ENCODE measurements around the gene ASB18.

The ASB18 gene

DNA sequence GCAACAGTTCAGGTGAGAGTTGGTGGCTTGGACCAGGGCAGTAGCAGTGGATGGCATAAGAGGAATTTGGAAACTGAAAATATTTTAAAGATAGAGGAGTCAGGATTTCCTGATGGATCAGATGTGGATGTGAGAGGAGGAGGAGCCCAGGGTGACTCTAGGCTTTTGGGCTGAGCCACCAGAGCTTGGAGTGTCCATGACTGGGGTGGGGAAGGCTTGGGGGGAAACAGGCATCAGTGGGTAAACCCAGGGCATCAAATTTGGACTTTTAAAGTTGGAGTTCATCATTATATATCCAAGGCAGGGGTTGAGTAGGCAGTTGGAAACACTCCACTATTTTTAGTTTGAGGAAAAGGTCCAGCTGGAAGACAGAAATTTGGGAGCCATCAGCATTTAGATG is 27.3 kb upstream of the ASB18 start (continued):
- TF ChIP-seq, protein P1, sequence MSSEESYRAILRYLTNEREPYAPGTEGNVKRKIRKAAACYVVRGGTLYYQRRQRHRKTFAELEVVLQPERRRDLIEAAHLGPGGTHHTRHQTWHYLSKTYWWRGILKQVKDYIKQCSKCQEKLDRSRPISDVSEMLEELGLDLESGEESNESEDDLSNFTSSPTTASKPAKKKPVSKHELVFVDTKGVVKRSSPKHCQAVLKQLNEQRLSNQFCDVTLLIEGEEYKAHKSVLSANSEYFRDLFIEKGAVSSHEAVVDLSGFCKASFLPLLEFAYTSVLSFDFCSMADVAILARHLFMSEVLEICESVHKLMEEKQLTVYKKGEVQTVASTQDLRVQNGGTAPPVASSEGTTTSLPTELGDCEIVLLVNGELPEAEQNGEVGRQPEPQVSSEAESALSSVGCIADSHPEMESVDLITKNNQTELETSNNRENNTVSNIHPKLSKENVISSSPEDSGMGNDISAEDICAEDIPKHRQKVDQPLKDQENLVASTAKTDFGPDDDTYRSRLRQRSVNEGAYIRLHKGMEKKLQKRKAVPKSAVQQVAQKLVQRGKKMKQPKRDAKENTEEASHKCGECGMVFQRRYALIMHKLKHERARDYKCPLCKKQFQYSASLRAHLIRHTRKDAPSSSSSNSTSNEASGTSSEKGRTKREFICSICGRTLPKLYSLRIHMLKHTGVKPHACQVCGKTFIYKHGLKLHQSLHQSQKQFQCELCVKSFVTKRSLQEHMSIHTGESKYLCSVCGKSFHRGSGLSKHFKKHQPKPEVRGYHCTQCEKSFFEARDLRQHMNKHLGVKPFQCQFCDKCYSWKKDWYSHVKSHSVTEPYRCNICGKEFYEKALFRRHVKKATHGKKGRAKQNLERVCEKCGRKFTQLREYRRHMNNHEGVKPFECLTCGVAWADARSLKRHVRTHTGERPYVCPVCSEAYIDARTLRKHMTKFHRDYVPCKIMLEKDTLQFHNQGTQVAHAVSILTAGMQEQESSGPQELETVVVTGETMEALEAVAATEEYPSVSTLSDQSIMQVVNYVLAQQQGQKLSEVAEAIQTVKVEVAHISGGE (tag by site-specific recombination; conservative IDR thresholded peaks at IDR 0.05; ENCODE audit: low read depth), result no peak
- TF ChIP-seq ZNF311 (tag by site-specific recombination; IDR thresholded peaks at IDR 0.05; ENCODE audit: borderline replicate concordance) (no peak), ZNF621 (tag by site-specific recombination; IDR thresholded peaks at IDR 0.05) (no peak), ZNF24 (tag by site-specific recombination; IDR thresholded peaks at IDR 0.05) (no peak), ZNF501 (tag by site-specific recombination; IDR thresholded peaks at IDR 0.05) (no peak)

DNA sequence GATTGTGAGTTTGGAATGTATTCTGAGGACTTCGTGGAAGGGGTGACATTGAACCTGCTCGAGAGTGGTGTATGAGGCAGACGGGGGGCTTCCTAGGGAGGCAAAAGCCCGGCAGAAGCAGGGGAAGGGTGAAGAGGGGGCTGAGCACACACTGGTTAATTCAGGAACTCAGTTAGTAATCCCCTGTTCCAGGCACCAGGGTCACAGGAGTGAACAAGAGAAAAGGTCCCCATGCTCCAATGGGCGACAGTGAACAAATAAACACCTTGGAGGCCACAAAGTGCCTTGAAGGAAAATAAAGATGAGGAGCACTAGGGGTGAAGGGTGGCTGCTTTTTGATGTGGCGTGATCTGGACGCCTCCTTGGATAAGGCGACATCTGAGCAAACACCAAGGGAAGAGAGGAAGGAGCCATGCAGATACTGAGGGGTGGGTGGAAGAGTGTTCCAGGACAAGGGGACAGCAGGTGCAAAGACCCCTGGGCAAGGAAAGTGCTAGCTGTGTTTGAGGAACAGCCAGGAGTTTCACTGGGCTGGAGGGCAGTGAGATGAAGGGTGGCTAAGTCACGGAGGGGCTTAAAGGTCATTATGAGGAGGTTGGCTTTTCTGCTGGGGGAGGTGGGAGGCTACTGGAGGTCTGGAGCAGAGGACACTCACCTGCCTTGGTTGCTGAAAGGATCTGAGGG is 26.7 kb upstream of the ASB18 start:
- Histone ChIP-seq H3K9me3 (ENCODE audit: control insufficient read depth, insufficient read depth, low read depth, low read length) (no peaks in the 10 kb centered on the region), H3K4me1 (ENCODE audit: control insufficient read depth, insufficient read depth, low read length) (no peaks in the 10 kb centered on the region), H3K4me3 (ENCODE audit: low read depth, low read length) (no peak overlapping the region), H3K36me3 (ENCODE audit: control insufficient read depth in 2 of 2, insufficient read depth in 1 of 2, low read length in 2 of 2) (no peaks in the 10 kb centered on the region), H3K27ac (ENCODE audit: extremely low read depth, low read depth, low read length) (no peak overlapping the region)
- ChIA-PET POLR2A (no interaction called here), CTCF (no interaction called here)
- TF ChIP-seq ZNF324 (tag by site-specific recombination; IDR thresholded peaks at IDR 0.05), result no peak
- TF ChIP-seq, protein P2, sequence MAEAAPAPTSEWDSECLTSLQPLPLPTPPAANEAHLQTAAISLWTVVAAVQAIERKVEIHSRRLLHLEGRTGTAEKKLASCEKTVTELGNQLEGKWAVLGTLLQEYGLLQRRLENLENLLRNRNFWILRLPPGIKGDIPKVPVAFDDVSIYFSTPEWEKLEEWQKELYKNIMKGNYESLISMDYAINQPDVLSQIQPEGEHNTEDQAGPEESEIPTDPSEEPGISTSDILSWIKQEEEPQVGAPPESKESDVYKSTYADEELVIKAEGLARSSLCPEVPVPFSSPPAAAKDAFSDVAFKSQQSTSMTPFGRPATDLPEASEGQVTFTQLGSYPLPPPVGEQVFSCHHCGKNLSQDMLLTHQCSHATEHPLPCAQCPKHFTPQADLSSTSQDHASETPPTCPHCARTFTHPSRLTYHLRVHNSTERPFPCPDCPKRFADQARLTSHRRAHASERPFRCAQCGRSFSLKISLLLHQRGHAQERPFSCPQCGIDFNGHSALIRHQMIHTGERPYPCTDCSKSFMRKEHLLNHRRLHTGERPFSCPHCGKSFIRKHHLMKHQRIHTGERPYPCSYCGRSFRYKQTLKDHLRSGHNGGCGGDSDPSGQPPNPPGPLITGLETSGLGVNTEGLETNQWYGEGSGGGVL (tag by site-specific recombination; IDR thresholded peaks at IDR 0.05), result no peak
- TF ChIP-seq ZNF549 (tag by site-specific recombination; IDR thresholded peaks at IDR 0.05), result no peak
- TF ChIP-seq, protein P3, sequence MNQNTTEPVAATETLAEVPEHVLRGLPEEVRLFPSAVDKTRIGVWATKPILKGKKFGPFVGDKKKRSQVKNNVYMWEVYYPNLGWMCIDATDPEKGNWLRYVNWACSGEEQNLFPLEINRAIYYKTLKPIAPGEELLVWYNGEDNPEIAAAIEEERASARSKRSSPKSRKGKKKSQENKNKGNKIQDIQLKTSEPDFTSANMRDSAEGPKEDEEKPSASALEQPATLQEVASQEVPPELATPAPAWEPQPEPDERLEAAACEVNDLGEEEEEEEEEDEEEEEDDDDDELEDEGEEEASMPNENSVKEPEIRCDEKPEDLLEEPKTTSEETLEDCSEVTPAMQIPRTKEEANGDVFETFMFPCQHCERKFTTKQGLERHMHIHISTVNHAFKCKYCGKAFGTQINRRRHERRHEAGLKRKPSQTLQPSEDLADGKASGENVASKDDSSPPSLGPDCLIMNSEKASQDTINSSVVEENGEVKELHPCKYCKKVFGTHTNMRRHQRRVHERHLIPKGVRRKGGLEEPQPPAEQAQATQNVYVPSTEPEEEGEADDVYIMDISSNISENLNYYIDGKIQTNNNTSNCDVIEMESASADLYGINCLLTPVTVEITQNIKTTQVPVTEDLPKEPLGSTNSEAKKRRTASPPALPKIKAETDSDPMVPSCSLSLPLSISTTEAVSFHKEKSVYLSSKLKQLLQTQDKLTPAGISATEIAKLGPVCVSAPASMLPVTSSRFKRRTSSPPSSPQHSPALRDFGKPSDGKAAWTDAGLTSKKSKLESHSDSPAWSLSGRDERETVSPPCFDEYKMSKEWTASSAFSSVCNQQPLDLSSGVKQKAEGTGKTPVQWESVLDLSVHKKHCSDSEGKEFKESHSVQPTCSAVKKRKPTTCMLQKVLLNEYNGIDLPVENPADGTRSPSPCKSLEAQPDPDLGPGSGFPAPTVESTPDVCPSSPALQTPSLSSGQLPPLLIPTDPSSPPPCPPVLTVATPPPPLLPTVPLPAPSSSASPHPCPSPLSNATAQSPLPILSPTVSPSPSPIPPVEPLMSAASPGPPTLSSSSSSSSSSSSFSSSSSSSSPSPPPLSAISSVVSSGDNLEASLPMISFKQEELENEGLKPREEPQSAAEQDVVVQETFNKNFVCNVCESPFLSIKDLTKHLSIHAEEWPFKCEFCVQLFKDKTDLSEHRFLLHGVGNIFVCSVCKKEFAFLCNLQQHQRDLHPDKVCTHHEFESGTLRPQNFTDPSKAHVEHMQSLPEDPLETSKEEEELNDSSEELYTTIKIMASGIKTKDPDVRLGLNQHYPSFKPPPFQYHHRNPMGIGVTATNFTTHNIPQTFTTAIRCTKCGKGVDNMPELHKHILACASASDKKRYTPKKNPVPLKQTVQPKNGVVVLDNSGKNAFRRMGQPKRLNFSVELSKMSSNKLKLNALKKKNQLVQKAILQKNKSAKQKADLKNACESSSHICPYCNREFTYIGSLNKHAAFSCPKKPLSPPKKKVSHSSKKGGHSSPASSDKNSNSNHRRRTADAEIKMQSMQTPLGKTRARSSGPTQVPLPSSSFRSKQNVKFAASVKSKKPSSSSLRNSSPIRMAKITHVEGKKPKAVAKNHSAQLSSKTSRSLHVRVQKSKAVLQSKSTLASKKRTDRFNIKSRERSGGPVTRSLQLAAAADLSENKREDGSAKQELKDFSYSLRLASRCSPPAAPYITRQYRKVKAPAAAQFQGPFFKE (tag by site-specific recombination; IDR thresholded peaks at IDR 0.05; ENCODE audit: borderline replicate concordance), result no peak
- TF ChIP-seq, protein P4, sequence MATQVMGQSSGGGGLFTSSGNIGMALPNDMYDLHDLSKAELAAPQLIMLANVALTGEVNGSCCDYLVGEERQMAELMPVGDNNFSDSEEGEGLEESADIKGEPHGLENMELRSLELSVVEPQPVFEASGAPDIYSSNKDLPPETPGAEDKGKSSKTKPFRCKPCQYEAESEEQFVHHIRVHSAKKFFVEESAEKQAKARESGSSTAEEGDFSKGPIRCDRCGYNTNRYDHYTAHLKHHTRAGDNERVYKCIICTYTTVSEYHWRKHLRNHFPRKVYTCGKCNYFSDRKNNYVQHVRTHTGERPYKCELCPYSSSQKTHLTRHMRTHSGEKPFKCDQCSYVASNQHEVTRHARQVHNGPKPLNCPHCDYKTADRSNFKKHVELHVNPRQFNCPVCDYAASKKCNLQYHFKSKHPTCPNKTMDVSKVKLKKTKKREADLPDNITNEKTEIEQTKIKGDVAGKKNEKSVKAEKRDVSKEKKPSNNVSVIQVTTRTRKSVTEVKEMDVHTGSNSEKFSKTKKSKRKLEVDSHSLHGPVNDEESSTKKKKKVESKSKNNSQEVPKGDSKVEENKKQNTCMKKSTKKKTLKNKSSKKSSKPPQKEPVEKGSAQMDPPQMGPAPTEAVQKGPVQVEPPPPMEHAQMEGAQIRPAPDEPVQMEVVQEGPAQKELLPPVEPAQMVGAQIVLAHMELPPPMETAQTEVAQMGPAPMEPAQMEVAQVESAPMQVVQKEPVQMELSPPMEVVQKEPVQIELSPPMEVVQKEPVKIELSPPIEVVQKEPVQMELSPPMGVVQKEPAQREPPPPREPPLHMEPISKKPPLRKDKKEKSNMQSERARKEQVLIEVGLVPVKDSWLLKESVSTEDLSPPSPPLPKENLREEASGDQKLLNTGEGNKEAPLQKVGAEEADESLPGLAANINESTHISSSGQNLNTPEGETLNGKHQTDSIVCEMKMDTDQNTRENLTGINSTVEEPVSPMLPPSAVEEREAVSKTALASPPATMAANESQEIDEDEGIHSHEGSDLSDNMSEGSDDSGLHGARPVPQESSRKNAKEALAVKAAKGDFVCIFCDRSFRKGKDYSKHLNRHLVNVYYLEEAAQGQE (tag by site-specific recombination; IDR thresholded peaks at IDR 0.05), result no peak
- no peak for TF ChIP-seq ZNF121 (tag by site-specific recombination; IDR thresholded peaks at IDR 0.05)
- no peak for TF ChIP-seq MEIS1 (CRISPR knock-in tag; IDR thresholded peaks at IDR 0.05; ENCODE audit: borderline replicate concordance)
- TF ChIP-seq ZNF138 (tag by site-specific recombination; IDR thresholded peaks at IDR 0.05; ENCODE audit: borderline replicate concordance), result no peak
- TF ChIP-seq ZNF600 (tag by site-specific recombination; IDR thresholded peaks at IDR 0.05), result no peak
- TF ChIP-seq GLIS1 (tag by site-specific recombination; IDR thresholded peaks at IDR 0.05), result no peak
- TF ChIP-seq BCL11A (tag by site-specific recombination; IDR thresholded peaks at IDR 0.05; ENCODE audit: low read depth), result no peak
- TF ChIP-seq ZNF155 (tag by site-specific recombination; IDR thresholded peaks at IDR 0.05), result no peak
- TF ChIP-seq ZNF132 (tag by site-specific recombination; IDR thresholded peaks at IDR 0.05; ENCODE audit: borderline replicate concordance), result no peak
- no peak for TF ChIP-seq FEZF1 (tag by site-specific recombination; IDR thresholded peaks at IDR 0.05)
- TF ChIP-seq ZNF776 (tag by site-specific recombination; IDR thresholded peaks at IDR 0.05; ENCODE audit: borderline replicate concordance), result no peak
- no peak for TF ChIP-seq ZNF426 (tag by site-specific recombination; IDR thresholded peaks at IDR 0.05)
